ENCODE measurements around the gene CDH12.

CDH12 gene

GRCh38 chr5:22554475-22554874 is 298.7 kb downstream of the CDH12 start:
- Histone ChIP-seq H3K9ac (no peak overlapping the region), H3K4me3 (IDR thresholded peaks at IDR 0.05; ENCODE audit: insufficient read depth, low read depth, low read length) (no peak overlapping the region), H3K4me2 (no peak overlapping the region), H3K36me3 (ENCODE audit: insufficient read depth) (no peaks in the 10 kb centered on the region), H3K4me1 (ENCODE audit: low read depth, poor library complexity, severe bottlenecking) (no peaks in the 10 kb centered on the region), H4K20me1 (ENCODE audit: insufficient read depth) (no peaks in the 10 kb centered on the region), H3K79me2 (ENCODE audit: insufficient read depth, low read depth) (no peaks in the 10 kb centered on the region), H3K27me3 (ENCODE audit: insufficient read depth, low read depth) (no peaks in the 10 kb centered on the region), H2AFZ (ENCODE audit: low read depth) (no peak overlapping the region), H3K27ac (no peak overlapping the region)
- no peak for TF ChIP-seq CTCF (conservative IDR thresholded peaks at IDR 0.05; ENCODE audit: low read depth, low read length)

- Histone ChIP-seq H3K4me1 (ENCODE audit: low read depth, poor library complexity, severe bottlenecking) (no peaks in the 10 kb centered on the region), H3K4me2 (no peak overlapping the region), H3K4me3 (IDR thresholded peaks at IDR 0.05; ENCODE audit: insufficient read depth, low read depth, low read length) (no peak overlapping the region), H4K20me1 (ENCODE audit: insufficient read depth) (no peaks in the 10 kb centered on the region), H3K9ac (no peak overlapping the region), H3K27me3 (ENCODE audit: insufficient read depth, low read depth) (no peaks in the 10 kb centered on the region), H3K27ac (no peak overlapping the region), H3K79me2 (ENCODE audit: insufficient read depth, low read depth) (no peaks in the 10 kb centered on the region), H2AFZ (ENCODE audit: low read depth) (no peak overlapping the region), H3K36me3 (ENCODE audit: insufficient read depth) (no peaks in the 10 kb centered on the region)
- TF ChIP-seq CTCF (conservative IDR thresholded peaks at IDR 0.05; ENCODE audit: low read depth, low read length): no peak
These were observed 303.1 kb downstream of the CDH12 start for GRCh38 chr5:22549876-22550671.

- H3K36me3 ChIP-seq (ENCODE audit: insufficient read depth): no peaks in the 10 kb centered on the region
- H2AFZ ChIP-seq (ENCODE audit: low read depth): no peak overlapping the region
- H4K20me1 ChIP-seq (ENCODE audit: insufficient read depth): no peaks in the 10 kb centered on the region
- H3K4me3 ChIP-seq (IDR thresholded peaks at IDR 0.05; ENCODE audit: insufficient read depth, low read depth, low read length): no peak overlapping the region
- no peak for TF ChIP-seq CTCF (conservative IDR thresholded peaks at IDR 0.05; ENCODE audit: low read depth, low read length)
- no peak overlapping the region for H3K9ac ChIP-seq
- no peak overlapping the region for H3K4me2 ChIP-seq
- H3K79me2 ChIP-seq (ENCODE audit: insufficient read depth, low read depth): no peaks in the 10 kb centered on the region
- no peak overlapping the region for H3K27ac ChIP-seq
- no peaks in the 10 kb centered on the region for H3K27me3 ChIP-seq (ENCODE audit: insufficient read depth, low read depth)
- H3K4me1 ChIP-seq (ENCODE audit: low read depth, poor library complexity, severe bottlenecking): no peaks in the 10 kb centered on the region
These were observed 310.8 kb downstream of the CDH12 start for GRCh38 chr5:22542340-22542739.

- no peaks in the 10 kb centered on the region for H4K20me1 ChIP-seq (ENCODE audit: insufficient read depth)
- no peak overlapping the region for H3K4me3 ChIP-seq (IDR thresholded peaks at IDR 0.05; ENCODE audit: insufficient read depth, low read depth, low read length)
- H3K4me2 ChIP-seq: no peak overlapping the region
- H3K27ac ChIP-seq: no peak overlapping the region
- no peak overlapping the region for H2AFZ ChIP-seq (ENCODE audit: low read depth)
- no peaks in the 10 kb centered on the region for H3K27me3 ChIP-seq (ENCODE audit: insufficient read depth, low read depth)
- H3K36me3 ChIP-seq (ENCODE audit: insufficient read depth): no peaks in the 10 kb centered on the region
- H3K79me2 ChIP-seq (ENCODE audit: insufficient read depth, low read depth): no peaks in the 10 kb centered on the region
- H3K9ac ChIP-seq: no peak overlapping the region
- no peak for TF ChIP-seq CTCF (conservative IDR thresholded peaks at IDR 0.05; ENCODE audit: low read depth, low read length)
- peaks cover 9% of the 10 kb centered on the region for H3K4me1 ChIP-seq (ENCODE audit: low read depth, poor library complexity, severe bottlenecking)
These were observed 312.1 kb downstream of the CDH12 start for GRCh38 chr5:22541037-22541436.

All from KMS-11 (cell line).